ENCODE data around the gene C16orf87. TPM values are rescaled to one million over a fixed set of nuclear protein-coding genes. Genes with fewer than 3 reads are reported as not detected.
A peak's percentile ranks its signal among the peaks of the same experiment; 100 is the strongest.

The C16orf87 gene
- total RNA-seq, 1 experiment from 2014 or later: 8.7 TPM

DNA sequence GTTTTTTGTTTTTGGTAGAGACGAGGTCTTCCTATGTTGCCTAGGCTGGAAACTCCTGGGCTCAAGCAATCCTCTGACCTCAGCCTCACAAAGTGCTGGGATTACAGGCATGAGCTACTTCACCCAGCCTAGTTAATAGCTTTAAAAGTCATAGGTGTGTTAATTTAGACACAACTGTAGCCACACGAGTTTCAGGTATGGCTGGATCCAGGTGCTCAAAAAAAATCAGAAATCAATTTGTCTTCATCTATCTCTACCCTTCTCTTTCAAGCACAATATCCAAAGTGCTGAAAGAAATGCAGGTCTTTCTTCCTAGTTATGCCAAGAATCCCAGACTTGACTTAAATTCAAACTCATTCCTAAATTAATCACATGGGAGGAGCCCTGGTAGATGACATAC is 23.9 kb upstream of the C16orf87 start:
- in situ Hi-C loops (cut with HindIII; ENCODE audit: low pct_unique_long_range_greater_than_20kb, low sequenced_read_pairs): no loop called here
- intact Hi-C loops (cut with micrococcal nuclease; ENCODE audit: unreplicated experiment): loop anchor here (1.0 kb wide), 1 partner anchor 54 kb away; no protein-coding TSS in a partner anchor
- no peaks in the 10 kb centered on the region for H3K4me1 ChIP-seq (ENCODE audit: control insufficient read depth, insufficient read depth, low read length)
- no peak overlapping the region for H3K4me3 ChIP-seq (ENCODE audit: low read depth in 2 of 2, low read length in 2 of 2)
- ATAC-seq (no peak), DNase-seq (ENCODE audit: low read depth, low spot score) (no peak)
- ChIA-PET POLR2A (interaction anchor here (0.7 kb wide), 1 partner anchor 73 kb away, joined by 3 read pairs; no protein-coding TSS in a partner anchor), CTCF (interaction anchor here (0.7 to 1.8 kb wide), 3 partner anchors 13 to 55 kb away, joined by 4 to 9 read pairs (median 5); partner anchors contain the start of gene GPT2)
- no peaks in the 10 kb centered on the region for H3K36me3 ChIP-seq (ENCODE audit: control insufficient read depth, insufficient read depth, low read length)
- TF ChIP-seq, protein P1, sequence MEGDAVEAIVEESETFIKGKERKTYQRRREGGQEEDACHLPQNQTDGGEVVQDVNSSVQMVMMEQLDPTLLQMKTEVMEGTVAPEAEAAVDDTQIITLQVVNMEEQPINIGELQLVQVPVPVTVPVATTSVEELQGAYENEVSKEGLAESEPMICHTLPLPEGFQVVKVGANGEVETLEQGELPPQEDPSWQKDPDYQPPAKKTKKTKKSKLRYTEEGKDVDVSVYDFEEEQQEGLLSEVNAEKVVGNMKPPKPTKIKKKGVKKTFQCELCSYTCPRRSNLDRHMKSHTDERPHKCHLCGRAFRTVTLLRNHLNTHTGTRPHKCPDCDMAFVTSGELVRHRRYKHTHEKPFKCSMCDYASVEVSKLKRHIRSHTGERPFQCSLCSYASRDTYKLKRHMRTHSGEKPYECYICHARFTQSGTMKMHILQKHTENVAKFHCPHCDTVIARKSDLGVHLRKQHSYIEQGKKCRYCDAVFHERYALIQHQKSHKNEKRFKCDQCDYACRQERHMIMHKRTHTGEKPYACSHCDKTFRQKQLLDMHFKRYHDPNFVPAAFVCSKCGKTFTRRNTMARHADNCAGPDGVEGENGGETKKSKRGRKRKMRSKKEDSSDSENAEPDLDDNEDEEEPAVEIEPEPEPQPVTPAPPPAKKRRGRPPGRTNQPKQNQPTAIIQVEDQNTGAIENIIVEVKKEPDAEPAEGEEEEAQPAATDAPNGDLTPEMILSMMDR (IDR thresholded peaks at IDR 0.05): no peak
- TF ChIP-seq, protein P2, sequence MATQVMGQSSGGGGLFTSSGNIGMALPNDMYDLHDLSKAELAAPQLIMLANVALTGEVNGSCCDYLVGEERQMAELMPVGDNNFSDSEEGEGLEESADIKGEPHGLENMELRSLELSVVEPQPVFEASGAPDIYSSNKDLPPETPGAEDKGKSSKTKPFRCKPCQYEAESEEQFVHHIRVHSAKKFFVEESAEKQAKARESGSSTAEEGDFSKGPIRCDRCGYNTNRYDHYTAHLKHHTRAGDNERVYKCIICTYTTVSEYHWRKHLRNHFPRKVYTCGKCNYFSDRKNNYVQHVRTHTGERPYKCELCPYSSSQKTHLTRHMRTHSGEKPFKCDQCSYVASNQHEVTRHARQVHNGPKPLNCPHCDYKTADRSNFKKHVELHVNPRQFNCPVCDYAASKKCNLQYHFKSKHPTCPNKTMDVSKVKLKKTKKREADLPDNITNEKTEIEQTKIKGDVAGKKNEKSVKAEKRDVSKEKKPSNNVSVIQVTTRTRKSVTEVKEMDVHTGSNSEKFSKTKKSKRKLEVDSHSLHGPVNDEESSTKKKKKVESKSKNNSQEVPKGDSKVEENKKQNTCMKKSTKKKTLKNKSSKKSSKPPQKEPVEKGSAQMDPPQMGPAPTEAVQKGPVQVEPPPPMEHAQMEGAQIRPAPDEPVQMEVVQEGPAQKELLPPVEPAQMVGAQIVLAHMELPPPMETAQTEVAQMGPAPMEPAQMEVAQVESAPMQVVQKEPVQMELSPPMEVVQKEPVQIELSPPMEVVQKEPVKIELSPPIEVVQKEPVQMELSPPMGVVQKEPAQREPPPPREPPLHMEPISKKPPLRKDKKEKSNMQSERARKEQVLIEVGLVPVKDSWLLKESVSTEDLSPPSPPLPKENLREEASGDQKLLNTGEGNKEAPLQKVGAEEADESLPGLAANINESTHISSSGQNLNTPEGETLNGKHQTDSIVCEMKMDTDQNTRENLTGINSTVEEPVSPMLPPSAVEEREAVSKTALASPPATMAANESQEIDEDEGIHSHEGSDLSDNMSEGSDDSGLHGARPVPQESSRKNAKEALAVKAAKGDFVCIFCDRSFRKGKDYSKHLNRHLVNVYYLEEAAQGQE (IDR thresholded peaks at IDR 0.05; ENCODE audit: insufficient read depth in 1 of 2, low read depth in 2 of 2, low read length in 1 of 2): no peak
- TF ChIP-seq SIN3A (IDR thresholded peaks at IDR 0.05; ENCODE audit: borderline replicate concordance, insufficient read depth, low read depth, low read length) (no peak), POLR2AphosphoS5 (IDR thresholded peaks at IDR 0.05; ENCODE audit: low read depth, low read length) (no peak), TCF7L2 (IDR thresholded peaks at IDR 0.05; ENCODE audit: low read depth, low read length) (no peak)
- no peaks in the 10 kb centered on the region for H3K27me3 ChIP-seq (ENCODE audit: control insufficient read depth, insufficient read depth, low read length)
- BruUV-seq (replicated peaks): no TSS peak
- H3K27ac ChIP-seq (ENCODE audit: low read length): no peak overlapping the region
- H3K9me3 ChIP-seq (ENCODE audit: control insufficient read depth, insufficient read depth, low read depth, low read length): no peaks in the 10 kb centered on the region

DNA sequence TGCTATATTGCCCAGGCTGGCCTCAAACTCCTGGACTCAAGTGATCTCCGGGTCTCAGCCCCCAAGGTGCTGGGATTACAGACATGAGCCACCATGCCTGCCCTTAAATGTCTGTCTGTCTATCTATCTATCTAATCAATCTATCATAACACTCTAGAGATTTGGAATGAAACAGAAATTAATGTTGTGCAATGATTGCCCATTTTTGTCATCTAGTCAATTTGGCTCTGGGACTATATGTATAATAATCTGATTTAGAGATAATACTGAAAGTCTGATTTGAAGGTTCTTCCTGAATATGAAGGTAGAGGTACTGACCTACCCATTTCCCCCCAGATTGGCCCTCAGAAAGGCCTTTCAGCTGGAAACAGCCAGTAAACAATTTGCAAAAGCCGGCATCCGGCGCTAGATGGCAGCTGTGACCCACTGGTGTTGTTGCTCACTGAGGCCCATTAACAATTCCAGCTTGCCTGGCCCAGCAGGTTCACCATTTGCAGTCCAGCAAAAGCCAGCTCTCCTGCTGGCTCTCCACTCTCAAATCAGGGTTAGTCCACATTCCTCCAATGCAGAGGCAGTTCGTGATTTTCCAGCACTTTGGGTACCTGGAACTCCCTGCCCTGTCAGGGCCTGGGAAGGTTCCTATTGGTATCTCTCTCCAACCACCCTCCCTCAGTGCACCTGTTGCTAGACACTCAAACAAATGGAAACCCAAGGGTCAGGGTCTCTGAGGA is 22.9 kb upstream of the C16orf87 start:
- no peaks in the 10 kb centered on the region for H3K36me3 ChIP-seq (ENCODE audit: control insufficient read depth, insufficient read depth, low read length)
- in situ Hi-C loops (cut with HindIII; ENCODE audit: low pct_unique_long_range_greater_than_20kb, low sequenced_read_pairs): no loop called here

More for the DNA sequence above, 22.9 kb upstream of the C16orf87 start:
- POLR2A ChIA-PET: interaction anchor here (0.6 kb wide), 2 partner anchors 11 to 55 kb away, joined by 6 to 7 read pairs; no protein-coding TSS in a partner anchor
- H3K4me3 ChIP-seq (ENCODE audit: low read depth in 2 of 2, low read length in 2 of 2): no peak overlapping the region
- BruUV-seq (replicated peaks): no TSS peak
- DNase-seq (ENCODE audit: low read depth, low spot score) (peak; percentile 52), ATAC-seq (peak; percentile 87)
- CTCF ChIA-PET: interaction anchor here (0.5 to 1.8 kb wide), 9 partner anchors 17 to 557 kb away, joined by 3 to 9 read pairs (median 4); partner anchors contain the start of gene GPT2
- no peak overlapping the region for H3K27ac ChIP-seq (ENCODE audit: low read length)
- TF ChIP-seq SIN3A (IDR thresholded peaks at IDR 0.05; ENCODE audit: borderline replicate concordance, insufficient read depth, low read depth, low read length): no peak
- TF ChIP-seq, protein P2 (IDR thresholded peaks at IDR 0.05; ENCODE audit: insufficient read depth in 1 of 2, low read depth in 2 of 2, low read length in 1 of 2): no peak
- TF ChIP-seq TCF7L2 (IDR thresholded peaks at IDR 0.05; ENCODE audit: low read depth, low read length): no peak
- TF ChIP-seq POLR2AphosphoS5 (IDR thresholded peaks at IDR 0.05; ENCODE audit: low read depth, low read length): no peak
- TF ChIP-seq, protein P1 (IDR thresholded peaks at IDR 0.05): peak; percentile 87
- no peaks in the 10 kb centered on the region for H3K9me3 ChIP-seq (ENCODE audit: control insufficient read depth, insufficient read depth, low read depth, low read length)
- no peaks in the 10 kb centered on the region for H3K4me1 ChIP-seq (ENCODE audit: control insufficient read depth, insufficient read depth, low read length)
- intact Hi-C loops (cut with micrococcal nuclease; ENCODE audit: unreplicated experiment): loop anchor here (1.0 kb wide), 1 partner anchor 55 kb away; no protein-coding TSS in a partner anchor
- no peaks in the 10 kb centered on the region for H3K27me3 ChIP-seq (ENCODE audit: control insufficient read depth, insufficient read depth, low read length)

Data from Panc1 (cell line).